HEK293 (cell line): ENCODE data around the gene ACTG1.

ENCODE experiments used
- CTCF ChIA-PET: fragments of 350-600 bp; formaldehyde crosslinking; extraction: SDS; loops from one replicate; lab custom pipeline; 2021; ENCODE audit warnings: antibody characterized with exemption; lab: Yijun Ruan, JAX
- POLR2A ChIA-PET: fragments of 300-600 bp; formaldehyde crosslinking; extraction: SDS; loops from one replicate; lab custom pipeline; 2020; ENCODE audit warnings: antibody characterized with exemption, inconsistent platforms; lab: Yijun Ruan, JAX
- H3K27ac ChIP-seq: fragments of 200-500 bp; sonication (Bioruptor generic); 2 replicates; pipeline ENCODE4 v1.5.1; 2014; ENCODE audit warnings: low read depth, low read length, control low read depth, inconsistent platforms; ENCODE audit errors: extremely low read depth
- H3K36me3 ChIP-seq, 2 experiments: fragments of 200-500 bp in 1 of 2; sonication (Bioruptor generic) in 1 of 2; 1 replicate in 1 of 2; 2 replicates in 1 of 2; pipeline ENCODE4 v1.5.1; 2014 to 2017; ENCODE audit warnings: inconsistent platforms in 2 of 2, low read length in 2 of 2; ENCODE audit not compliant: control insufficient read depth in 2 of 2, insufficient read depth in 1 of 2
- H3K4me1 ChIP-seq: fragments of 200-500 bp; sonication (Bioruptor generic); 2 replicates; pipeline ENCODE4 v1.5.1; 2014; ENCODE audit warnings: mild to moderate bottlenecking, low read length, inconsistent platforms; ENCODE audit not compliant: control insufficient read depth, insufficient read depth
- H3K4me3 ChIP-seq: 2 replicates; pipeline ENCODE4 v1.5.1; 2011; ENCODE audit warnings: low read depth, mild to moderate bottlenecking, control low read depth, low read length, moderate library complexity
- H3K9me3 ChIP-seq: fragments of 200-500 bp; sonication (Bioruptor generic); 2 replicates; pipeline ENCODE4 v1.5.1; 2014; ENCODE audit warnings: low read depth, low read length, inconsistent platforms; ENCODE audit not compliant: control insufficient read depth, insufficient read depth
- GLI2 ChIP-seq: fragments of 450-650 bp; formaldehyde crosslinking; IDR thresholded peaks from 2 replicates; pipeline ENCODE4; 2017; ENCODE audit warnings: missing biosample characterization, missing genetic modification characterization, low read depth, borderline replicate concordance
- GLIS2 ChIP-seq: fragments of 450-650 bp; formaldehyde crosslinking; IDR thresholded peaks from 2 replicates; pipeline ENCODE4 v1.5.1; 2016; ENCODE audit warnings: missing biosample characterization, missing genetic modification characterization
- KLF10 ChIP-seq: fragments of 450-650 bp; IDR thresholded peaks from 2 replicates; pipeline ENCODE4 v1.5.1; 2018; ENCODE audit warnings: missing biosample characterization, mild to moderate bottlenecking, missing genetic modification characterization
- KLF9 ChIP-seq: fragments of 450-650 bp; formaldehyde crosslinking; IDR thresholded peaks from 2 replicates; pipeline ENCODE4 v1.5.1; 2016; ENCODE audit warnings: missing biosample characterization, missing genetic modification characterization, low read depth
- OSR2 ChIP-seq: fragments of 450-650 bp; formaldehyde crosslinking; IDR thresholded peaks from 2 replicates; pipeline ENCODE4 v1.5.1; 2016; ENCODE audit warnings: missing biosample characterization, missing genetic modification characterization
- SCRT2 ChIP-seq: fragments of 450-650 bp; formaldehyde crosslinking; IDR thresholded peaks from 2 replicates; pipeline ENCODE4 v1.5.1; 2016; ENCODE audit warnings: missing biosample characterization, missing genetic modification characterization
- TRIM28 ChIP-seq: IDR thresholded peaks from 2 replicates; pipeline ENCODE4 v1.6.1; 2011; ENCODE audit warnings: low read length, control low read depth, borderline replicate concordance
- ZBTB7A ChIP-seq: fragments of 450-650 bp; formaldehyde crosslinking; IDR thresholded peaks from 2 replicates; pipeline ENCODE4 v1.5.1; 2016; ENCODE audit warnings: low read depth, missing biosample characterization, missing genetic modification characterization
- ZEB2 ChIP-seq: fragments of 450-650 bp; formaldehyde crosslinking; IDR thresholded peaks from 2 replicates; pipeline ENCODE4 v1.5.1; 2016; ENCODE audit warnings: missing biosample characterization, missing genetic modification characterization
- ZNF132 ChIP-seq: fragments of 450-650 bp; formaldehyde crosslinking; IDR thresholded peaks from 2 replicates; pipeline ENCODE4 v1.5.1; 2017; ENCODE audit warnings: missing biosample characterization, missing genetic modification characterization, borderline replicate concordance
- ZNF2 ChIP-seq: fragments of 450-650 bp; formaldehyde crosslinking; IDR thresholded peaks from 2 replicates; pipeline ENCODE4 v1.5.1; 2016; ENCODE audit warnings: missing biosample characterization, missing genetic modification characterization
- ZNF449 ChIP-seq: fragments of 450-650 bp; formaldehyde crosslinking; IDR thresholded peaks from 2 replicates; pipeline ENCODE4 v1.5.1; 2017; ENCODE audit warnings: missing biosample characterization, mild to moderate bottlenecking, missing genetic modification characterization, moderate library complexity
- ZNF473 ChIP-seq: fragments of 450-650 bp; formaldehyde crosslinking; IDR thresholded peaks from 2 replicates; pipeline ENCODE4 v1.5.1; 2017; ENCODE audit warnings: missing biosample characterization, missing genetic modification characterization
- ZNF510 ChIP-seq: fragments of 450-650 bp; formaldehyde crosslinking; IDR thresholded peaks from 2 replicates; pipeline ENCODE4 v1.5.1; 2018; ENCODE audit warnings: mild to moderate bottlenecking, missing genetic modification characterization, missing biosample characterization; ENCODE audit not compliant: insufficient replicate concordance
- ZNF549 ChIP-seq: fragments of 450-650 bp; IDR thresholded peaks from 2 replicates; pipeline ENCODE4 v1.5.1; 2018; ENCODE audit warnings: missing biosample characterization, missing genetic modification characterization, mild to moderate bottlenecking, inconsistent platforms, moderate library complexity
- ZNF560 ChIP-seq: fragments of 450-650 bp; formaldehyde crosslinking; IDR thresholded peaks from 2 replicates; pipeline ENCODE4 v1.5.1; 2017; ENCODE audit warnings: missing biosample characterization, missing genetic modification characterization, borderline replicate concordance
- ZNF571 ChIP-seq: fragments of 450-650 bp; formaldehyde crosslinking; IDR thresholded peaks from 2 replicates; pipeline ENCODE4 v1.5.0; 2017; ENCODE audit warnings: missing biosample characterization, missing genetic modification characterization
- ZNF837 ChIP-seq: fragments of 450-650 bp; formaldehyde crosslinking; IDR thresholded peaks from 2 replicates; pipeline ENCODE4 v1.5.1; 2016; ENCODE audit warnings: missing biosample characterization, missing genetic modification characterization
- ZSCAN23 ChIP-seq: fragments of 450-650 bp; formaldehyde crosslinking; IDR thresholded peaks from 2 replicates; pipeline ENCODE4 v1.5.1; 2016; ENCODE audit warnings: missing biosample characterization, missing genetic modification characterization
- ZSCAN5A ChIP-seq: fragments of 450-650 bp; formaldehyde crosslinking; IDR thresholded peaks from 2 replicates; pipeline ENCODE4 v1.5.1; 2016; ENCODE audit warnings: missing biosample characterization, missing genetic modification characterization
- TF ChIP-seq, protein P1 (sequence below): fragments of 450-650 bp; formaldehyde crosslinking; IDR thresholded peaks from 2 replicates; pipeline ENCODE4 v1.5.1; 2017; ENCODE audit warnings: missing biosample characterization, missing genetic modification characterization
- TF ChIP-seq, protein P2 (sequence below): fragments of 450-650 bp; formaldehyde crosslinking; IDR thresholded peaks from 2 replicates; pipeline ENCODE4 v1.5.1; 2016; ENCODE audit warnings: missing biosample characterization, missing genetic modification characterization
- TF ChIP-seq, protein P3 (sequence below): fragments of 450-650 bp; formaldehyde crosslinking; IDR thresholded peaks from 2 replicates; pipeline ENCODE4 v1.5.1; 2016; ENCODE audit warnings: missing biosample characterization, missing genetic modification characterization

The ACTG1 gene

DNA sequence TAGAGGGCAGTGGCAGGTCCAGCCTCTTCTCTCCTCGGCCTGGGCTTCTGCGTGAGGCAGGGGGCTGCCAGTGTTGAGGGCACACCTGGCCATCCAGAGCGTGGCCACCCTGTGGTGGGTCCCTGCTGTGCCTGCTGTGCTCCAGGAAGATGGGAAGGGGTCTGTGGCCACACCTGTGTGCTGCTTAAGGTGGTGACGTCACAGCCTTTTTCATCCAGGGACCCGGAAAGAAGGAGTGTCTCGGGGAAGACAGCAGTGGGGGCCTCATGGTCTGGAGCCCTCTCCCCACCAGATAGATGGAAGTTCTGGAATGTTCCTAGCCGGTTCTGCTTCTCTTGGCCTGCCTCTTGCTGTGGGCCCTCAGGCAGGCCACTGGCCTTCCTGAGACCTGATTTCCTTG lies 36.5 kb downstream of the ACTG1 start:
- ChIA-PET CTCF (no interaction called here), POLR2A (interaction anchor here (0.6 kb wide), 1 partner anchor 525 kb away, joined by 3 read pairs; no protein-coding TSS in a partner anchor)
- no peak overlapping the region for H3K4me3 ChIP-seq
- no peaks in the 10 kb centered on the region for H3K9me3 ChIP-seq
- H3K36me3 ChIP-seq, result no peaks in the 10 kb centered on the region
- no peaks in the 10 kb centered on the region for H3K4me1 ChIP-seq
- no peak overlapping the region for H3K27ac ChIP-seq
- TF ChIP-seq KLF9 (tag by site-specific recombination) (no peak), OSR2 (tag by site-specific recombination) (no peak), ZNF837 (tag by site-specific recombination) (no peak), ZEB2 (tag by site-specific recombination) (no peak), GLI2 (no peak), ZBTB7A (tag by site-specific recombination) (no peak), ZNF473 (tag by site-specific recombination) (no peak), KLF10 (tag by site-specific recombination) (no peak), ZNF571 (tag by site-specific recombination) (no peak), ZNF510 (no peak), TRIM28 (no peak), GLIS2 (tag by site-specific recombination) (no peak), ZNF549 (tag by site-specific recombination) (no peak), ZNF2 (tag by site-specific recombination) (no peak), ZNF132 (no peak)
- TF ChIP-seq, protein P1, sequence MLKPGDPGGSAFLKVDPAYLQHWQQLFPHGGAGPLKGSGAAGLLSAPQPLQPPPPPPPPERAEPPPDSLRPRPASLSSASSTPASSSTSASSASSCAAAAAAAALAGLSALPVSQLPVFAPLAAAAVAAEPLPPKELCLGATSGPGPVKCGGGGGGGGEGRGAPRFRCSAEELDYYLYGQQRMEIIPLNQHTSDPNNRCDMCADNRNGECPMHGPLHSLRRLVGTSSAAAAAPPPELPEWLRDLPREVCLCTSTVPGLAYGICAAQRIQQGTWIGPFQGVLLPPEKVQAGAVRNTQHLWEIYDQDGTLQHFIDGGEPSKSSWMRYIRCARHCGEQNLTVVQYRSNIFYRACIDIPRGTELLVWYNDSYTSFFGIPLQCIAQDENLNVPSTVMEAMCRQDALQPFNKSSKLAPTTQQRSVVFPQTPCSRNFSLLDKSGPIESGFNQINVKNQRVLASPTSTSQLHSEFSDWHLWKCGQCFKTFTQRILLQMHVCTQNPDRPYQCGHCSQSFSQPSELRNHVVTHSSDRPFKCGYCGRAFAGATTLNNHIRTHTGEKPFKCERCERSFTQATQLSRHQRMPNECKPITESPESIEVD, result no peak
- TF ChIP-seq, protein P2, sequence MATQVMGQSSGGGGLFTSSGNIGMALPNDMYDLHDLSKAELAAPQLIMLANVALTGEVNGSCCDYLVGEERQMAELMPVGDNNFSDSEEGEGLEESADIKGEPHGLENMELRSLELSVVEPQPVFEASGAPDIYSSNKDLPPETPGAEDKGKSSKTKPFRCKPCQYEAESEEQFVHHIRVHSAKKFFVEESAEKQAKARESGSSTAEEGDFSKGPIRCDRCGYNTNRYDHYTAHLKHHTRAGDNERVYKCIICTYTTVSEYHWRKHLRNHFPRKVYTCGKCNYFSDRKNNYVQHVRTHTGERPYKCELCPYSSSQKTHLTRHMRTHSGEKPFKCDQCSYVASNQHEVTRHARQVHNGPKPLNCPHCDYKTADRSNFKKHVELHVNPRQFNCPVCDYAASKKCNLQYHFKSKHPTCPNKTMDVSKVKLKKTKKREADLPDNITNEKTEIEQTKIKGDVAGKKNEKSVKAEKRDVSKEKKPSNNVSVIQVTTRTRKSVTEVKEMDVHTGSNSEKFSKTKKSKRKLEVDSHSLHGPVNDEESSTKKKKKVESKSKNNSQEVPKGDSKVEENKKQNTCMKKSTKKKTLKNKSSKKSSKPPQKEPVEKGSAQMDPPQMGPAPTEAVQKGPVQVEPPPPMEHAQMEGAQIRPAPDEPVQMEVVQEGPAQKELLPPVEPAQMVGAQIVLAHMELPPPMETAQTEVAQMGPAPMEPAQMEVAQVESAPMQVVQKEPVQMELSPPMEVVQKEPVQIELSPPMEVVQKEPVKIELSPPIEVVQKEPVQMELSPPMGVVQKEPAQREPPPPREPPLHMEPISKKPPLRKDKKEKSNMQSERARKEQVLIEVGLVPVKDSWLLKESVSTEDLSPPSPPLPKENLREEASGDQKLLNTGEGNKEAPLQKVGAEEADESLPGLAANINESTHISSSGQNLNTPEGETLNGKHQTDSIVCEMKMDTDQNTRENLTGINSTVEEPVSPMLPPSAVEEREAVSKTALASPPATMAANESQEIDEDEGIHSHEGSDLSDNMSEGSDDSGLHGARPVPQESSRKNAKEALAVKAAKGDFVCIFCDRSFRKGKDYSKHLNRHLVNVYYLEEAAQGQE (tag by site-specific recombination), result no peak
- TF ChIP-seq, protein P3, sequence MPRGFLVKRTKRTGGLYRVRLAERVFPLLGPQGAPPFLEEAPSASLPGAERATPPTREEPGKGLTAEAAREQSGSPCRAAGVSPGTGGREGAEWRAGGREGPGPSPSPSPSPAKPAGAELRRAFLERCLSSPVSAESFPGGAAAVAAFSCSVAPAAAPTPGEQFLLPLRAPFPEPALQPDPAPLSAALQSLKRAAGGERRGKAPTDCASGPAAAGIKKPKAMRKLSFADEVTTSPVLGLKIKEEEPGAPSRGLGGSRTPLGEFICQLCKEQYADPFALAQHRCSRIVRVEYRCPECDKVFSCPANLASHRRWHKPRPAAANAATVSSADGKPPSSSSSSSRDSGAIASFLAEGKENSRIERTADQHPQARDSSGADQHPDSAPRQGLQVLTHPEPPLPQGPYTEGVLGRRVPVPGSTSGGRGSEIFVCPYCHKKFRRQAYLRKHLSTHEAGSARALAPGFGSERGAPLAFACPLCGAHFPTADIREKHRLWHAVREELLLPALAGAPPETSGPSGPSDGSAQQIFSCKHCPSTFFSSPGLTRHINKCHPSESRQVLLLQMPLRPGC (tag by site-specific recombination), result no peak

DNA sequence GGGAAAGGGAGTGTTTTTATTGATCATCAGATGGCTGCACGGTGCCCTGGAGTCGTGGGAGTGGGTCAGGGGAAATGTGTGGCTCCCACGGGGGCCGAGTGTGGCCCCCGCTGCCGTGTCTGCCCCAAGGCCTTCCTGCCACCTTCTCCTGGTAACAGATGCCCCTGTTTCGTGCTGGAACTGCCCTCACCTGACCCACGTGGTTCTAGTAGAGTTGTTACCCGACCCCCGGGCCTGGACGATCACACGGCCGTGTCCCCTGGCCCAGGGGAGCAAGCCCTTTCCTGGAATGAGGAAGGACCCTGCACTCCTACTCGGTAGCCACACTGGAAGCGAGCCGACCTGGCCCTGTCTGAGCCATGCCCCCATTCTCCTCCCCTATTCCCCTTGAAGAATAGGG lies 37.6 kb downstream of the ACTG1 start:
- Histone ChIP-seq H3K36me3 (no peaks in the 10 kb centered on the region), H3K9me3 (no peaks in the 10 kb centered on the region), H3K4me1 (no peaks in the 10 kb centered on the region), H3K4me3 (no peak overlapping the region), H3K27ac (no peak overlapping the region)
- ChIA-PET CTCF (interaction anchor here (0.6 to 2.4 kb wide), 4 partner anchors 10 to 180 kb away, joined by 3 to 15 read pairs (median 4); partner anchors contain the start of gene SLC38A10), POLR2A (interaction anchor here (0.5 to 1.0 kb wide), 2 partner anchors 14 to 158 kb away, joined by 3 to 5 read pairs; no protein-coding TSS in a partner anchor)
- no peak for TF ChIP-seq KLF10 (tag by site-specific recombination)
- no peak for TF ChIP-seq SCRT2
- no peak for TF ChIP-seq ZSCAN5A (tag by site-specific recombination)
- TF ChIP-seq ZNF560 (tag by site-specific recombination), result no peak
- no peak for TF ChIP-seq ZSCAN23 (tag by site-specific recombination)
- no peak for TF ChIP-seq ZNF449 (tag by site-specific recombination)
